Heart left ventricle (tissue), 16 donors: ENCODE data around the gene SPP1. TPM values are rescaled to one million over a fixed set of nuclear protein-coding genes. Genes with fewer than 3 reads are reported as not detected.

Source experiments
- ATAC-seq, 4 donors: fragments of 200-7000 bp; cut with Tn5 transposase; one replicate each; pipeline ENCODE4 v1.9.1; 2020 to 2022; ENCODE audit warnings: moderate library complexity in 4 of 4, mild to moderate bottlenecking in 3 of 4, moderate number of reproducible peaks in 1 of 4
- DNase-seq, 5 donors: peaks; one replicate each; pipeline ENCODE4 v3.0.0-alpha.2; 2020
- H3K27ac ChIP-seq, 12 donors: fragments of 200-600 bp; sonication (generic) in 4 of 12; one replicate each; pipeline versions ENCODE4 v1.5.0 to v1.8.0; 2016 to 2022; ENCODE audit warnings: mild to moderate bottlenecking in 2 of 12
- H3K27me3 ChIP-seq, 9 donors: fragments of 200-600 bp; sonication (generic) in 2 of 9; one replicate each; pipeline versions ENCODE4 v1.5.1 to v1.8.0; 2016 to 2022; ENCODE audit warnings: mild to moderate bottlenecking in 3 of 9
- H3K36me3 ChIP-seq, 9 donors: fragments of 200-600 bp; sonication (generic) in 2 of 9; one replicate each; pipeline versions ENCODE4 v1.5.0 to v1.8.0; 2018 to 2022; ENCODE audit warnings: mild to moderate bottlenecking in 2 of 9
- H3K4me1 ChIP-seq, 12 donors: fragments of 200-600 bp; sonication (generic) in 4 of 12; one replicate each; pipeline versions ENCODE4 v1.5.0 to v1.8.0; 2016 to 2022; ENCODE audit warnings: mild to moderate bottlenecking in 3 of 12
- H3K4me3 ChIP-seq, 12 donors: fragments of 200-600 bp; sonication (generic) in 4 of 12; one replicate each; pipeline versions ENCODE4 v1.5.0 to v1.8.0; 2017 to 2022; ENCODE audit warnings: mild to moderate bottlenecking in 9 of 12, moderate library complexity in 4 of 12
- H3K9me3 ChIP-seq, 12 donors: fragments of 200-600 bp; sonication (generic) in 4 of 12; one replicate each; pipeline versions ENCODE4 v1.5.0 to v1.8.0; 2016 to 2022; ENCODE audit warnings: mild to moderate bottlenecking in 1 of 12
- POLR2A ChIP-seq, 2 donors: fragments of 450-650 bp; IDR thresholded peaks; one replicate each; pipeline ENCODE4 v1.6.1; 2017; ENCODE audit warnings: antibody characterized with exemption in 2 of 2, mild to moderate bottlenecking in 2 of 2, moderate library complexity in 2 of 2
- WGBS, 4 donors: extraction: QIAGEN DNeasy Blood & Tissue Kit in 2 of 4; methylation state at CpG; one replicate each; pipeline versions ENCODE4 v1.1.5 to v1.1.7; 2013 to 2018; 5-methylcytosine and 5-hydroxymethylcytosine counted together
- intact Hi-C, 10 donors: fragments of 100-400 bp; cut with DNase I; formaldehyde crosslinking; loops; one replicate each; pipeline versions ENCODE4 v1.11.1 to v1.14.2; 2022
- polyA plus RNA-seq, 2 donors: library from polyadenylated mRNA; stranded (reverse); fragments of 200-250 nt; gene quantifications; one replicate each; pipeline ENCODE4 v1.2.3, GENCODE V29; 2013
- total RNA-seq, 9 donors: library from RNA; depleted of rRNA in 2 of 9; stranded (reverse); fragments of >200 nt in 2 of 9; fragmentation: NEBNext Ultra II Directional in 3 of 9; extraction: Animal tissue kit (Norgen Biotek cat#: 25700) in 3 of 9; gene quantifications; one replicate each; pipeline versions ENCODE4 v1.1.0 to v1.2.4, GENCODE V29; 2016 to 2023
- TF ChIP-seq, protein P1 (sequence below), 12 donors: fragments of 200-600 bp; sonication (generic) in 4 of 12; IDR thresholded peaks; one replicate each; pipeline versions ENCODE4 v1.5.0 to v1.8.0; 2018 to 2022; ENCODE audit warnings: antibody characterized with exemption in 12 of 12, mild to moderate bottlenecking in 5 of 12
- donor health status: ischemic (EF 13 %, LVEDD 7.1; RV severe dilation, severe dysfunction).
- donor health status: healthy with polysubstance abuse.
- donor health status: DM: no; HTN: yes; CAD: no.
- donor health status: DM: no; HTN: no; CAD: no.
- donor health status: ischemic (EF 25% LVEDD 6.9; RV normal size, moderate dysfunction).
- donor health status: ischemic (EF 25% LVEDD 5.7; RV mildly dilated, moderate dysfunction).
- donor health status: healthy.
- donor health status: DM: yes; HTN: yes; CAD: no.
- donor health status: ischemic (EF 35%, LVEDD 5.7; RV mildly dilated, moderate dysfunction).
- donor health status: nonischemic (EF 11% LVEDD 7.7; RV severe dilation, severe dysfunction).
- donor health status: DM: yes; HTN: yes; CAD: no.
- donor health status: PGD.
- donor health status: ischemic (EF 29% LVEDD 5.4; RV normal size, mild dysfunction).
- donor health status: nonischemic (EF 23%, LVEDD 6.1; RV moderate dilation, normal function).

The SPP1 gene
- total and polyA plus RNA-seq, 11 donors: 1.6 to 1,074 (median 11.4) TPM

DNA sequence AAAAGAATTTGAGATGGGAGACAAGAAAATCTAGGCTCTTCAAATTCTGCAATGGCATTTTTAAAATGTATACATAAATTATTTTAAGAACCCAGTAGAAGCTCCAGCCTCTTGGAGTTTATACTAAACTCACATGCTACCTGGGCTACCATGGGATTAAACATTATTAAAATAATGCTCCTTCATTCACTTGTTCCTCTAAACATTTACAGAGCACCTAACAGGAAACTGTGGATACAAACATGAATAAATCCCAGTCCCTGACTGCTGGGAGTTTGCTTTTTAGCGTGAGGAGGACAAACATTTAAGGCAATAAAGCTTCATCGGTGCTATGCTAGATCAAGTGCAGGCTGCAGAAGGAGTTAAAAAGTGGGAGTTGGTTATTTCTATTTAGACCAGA is 5.4 kb upstream of the SPP1 start:
- DNase-seq (no peak), ATAC-seq (no peak)
- H3K9me3 ChIP-seq: no peaks in the 10 kb centered on the region
- no peak overlapping the region for H3K4me3 ChIP-seq
- H3K27ac ChIP-seq: no peak overlapping the region
- intact Hi-C loops: loop anchor here in 5 of 10 donors (5.0 to 10.0 kb wide), 6 partner anchors 118 to 428 kb away; no protein-coding TSS in a partner anchor
- H3K36me3 ChIP-seq: no peaks in the 10 kb centered on the region
- peaks cover 0 to 11% (median 0%) of the 10 kb centered on the region in 12 donors for H3K4me1 ChIP-seq
- 83 to 91% (median 86%) methylated on average over 2 of the region's 2 CpGs for WGBS, 4 donors
- no peak for TF ChIP-seq POLR2A (IDR thresholded peaks at IDR 0.05)
- TF ChIP-seq, protein P1, sequence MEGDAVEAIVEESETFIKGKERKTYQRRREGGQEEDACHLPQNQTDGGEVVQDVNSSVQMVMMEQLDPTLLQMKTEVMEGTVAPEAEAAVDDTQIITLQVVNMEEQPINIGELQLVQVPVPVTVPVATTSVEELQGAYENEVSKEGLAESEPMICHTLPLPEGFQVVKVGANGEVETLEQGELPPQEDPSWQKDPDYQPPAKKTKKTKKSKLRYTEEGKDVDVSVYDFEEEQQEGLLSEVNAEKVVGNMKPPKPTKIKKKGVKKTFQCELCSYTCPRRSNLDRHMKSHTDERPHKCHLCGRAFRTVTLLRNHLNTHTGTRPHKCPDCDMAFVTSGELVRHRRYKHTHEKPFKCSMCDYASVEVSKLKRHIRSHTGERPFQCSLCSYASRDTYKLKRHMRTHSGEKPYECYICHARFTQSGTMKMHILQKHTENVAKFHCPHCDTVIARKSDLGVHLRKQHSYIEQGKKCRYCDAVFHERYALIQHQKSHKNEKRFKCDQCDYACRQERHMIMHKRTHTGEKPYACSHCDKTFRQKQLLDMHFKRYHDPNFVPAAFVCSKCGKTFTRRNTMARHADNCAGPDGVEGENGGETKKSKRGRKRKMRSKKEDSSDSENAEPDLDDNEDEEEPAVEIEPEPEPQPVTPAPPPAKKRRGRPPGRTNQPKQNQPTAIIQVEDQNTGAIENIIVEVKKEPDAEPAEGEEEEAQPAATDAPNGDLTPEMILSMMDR (IDR thresholded peaks at IDR 0.05): no peak
- peaks cover 0 to 13% (median 0%) of the 10 kb centered on the region in 9 donors for H3K27me3 ChIP-seq

DNA sequence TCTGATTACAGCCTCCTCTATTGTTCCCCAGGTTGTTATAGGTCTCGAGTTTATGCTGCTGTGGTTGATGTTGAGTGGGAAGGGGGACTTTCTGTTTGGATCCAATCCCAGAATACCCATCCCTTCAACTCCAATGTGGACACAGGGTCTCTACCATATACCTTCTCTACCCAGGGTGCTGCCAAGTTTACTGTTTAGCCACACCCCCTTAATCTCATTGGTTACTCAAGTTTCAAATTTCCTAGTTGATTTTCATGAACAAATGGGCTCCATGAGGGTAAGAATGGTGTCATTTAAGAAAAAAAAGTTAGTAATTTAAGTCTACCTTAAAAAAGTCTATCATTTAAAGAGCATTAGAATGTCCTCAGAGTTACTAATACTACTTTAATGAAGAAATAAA is 3.6 kb upstream of the SPP1 start:
- WGBS, 4 donors: 35 to 82% (median 39%) methylated on average over 1 of the region's 1 CpG
- ATAC-seq (no peak), DNase-seq (no peak)
- no peak for TF ChIP-seq POLR2A (IDR thresholded peaks at IDR 0.05)
- TF ChIP-seq, protein P1 (IDR thresholded peaks at IDR 0.05): no peak
- peaks cover 0 to 19% (median 0%) of the 10 kb centered on the region in 12 donors for H3K4me1 ChIP-seq
- no peak overlapping the region for H3K4me3 ChIP-seq
- peaks cover 0 to 21% (median 0%) of the 10 kb centered on the region in 9 donors for H3K27me3 ChIP-seq
- H3K36me3 ChIP-seq: no peaks in the 10 kb centered on the region
- no peaks in the 10 kb centered on the region for H3K9me3 ChIP-seq
- H3K27ac ChIP-seq: no peak overlapping the region
- intact Hi-C loops: loop anchor here in 6 of 10 donors (2.0 to 10.0 kb wide), 7 partner anchors 119 to 430 kb away; no protein-coding TSS in a partner anchor

DNA sequence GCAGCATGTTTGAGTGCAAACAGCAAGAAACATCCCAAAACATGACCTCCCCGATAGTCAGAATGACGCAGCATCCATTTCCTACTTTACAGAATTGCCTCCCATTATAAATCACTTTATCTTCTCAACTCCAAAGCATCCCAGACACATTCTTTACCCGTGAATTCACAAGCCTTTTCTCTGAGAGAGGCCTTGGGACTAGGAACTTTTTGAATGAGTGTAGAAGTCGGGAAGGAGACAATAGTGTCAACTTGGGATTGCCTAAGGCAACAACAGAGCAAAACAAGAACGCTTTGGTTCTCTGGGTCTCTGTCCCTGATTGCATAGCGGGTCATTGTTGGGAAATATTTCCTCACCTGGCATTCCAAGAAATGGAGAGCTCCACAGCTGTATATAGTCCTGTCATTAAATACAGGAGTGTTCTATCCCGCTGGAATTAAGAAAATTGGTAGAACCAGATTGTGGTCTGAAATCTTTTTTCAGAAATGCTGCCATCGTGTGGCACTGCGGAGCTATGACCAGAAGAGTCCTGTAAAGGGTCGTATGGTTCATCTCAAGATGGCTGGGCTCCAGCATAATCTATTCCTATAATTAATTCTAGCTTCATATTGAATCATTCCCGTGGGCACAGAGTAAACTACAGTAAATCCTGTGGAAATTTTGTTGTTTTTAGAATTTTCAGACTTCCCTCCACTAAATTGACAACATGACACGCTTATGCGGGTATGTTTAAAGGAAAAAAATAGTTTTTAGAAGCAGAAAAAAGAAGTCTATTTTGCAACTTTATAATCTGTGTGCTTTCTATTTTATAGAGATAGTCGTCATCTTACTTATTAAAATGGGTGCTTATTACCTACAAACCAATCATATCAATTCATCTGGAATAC is 2.0 kb upstream of the SPP1 start:
- intact Hi-C loops: loop anchor here (1.0 to 10.0 kb wide), 8 partner anchors 120 to 431 kb away; no protein-coding TSS in a partner anchor
- Histone ChIP-seq H3K27me3 (peaks cover 0 to 21% (median 0%) of the 10 kb centered on the region in 9 donors), H3K4me1 (peaks cover 0 to 19% (median 0%) of the 10 kb centered on the region in 12 donors), H3K27ac (no peak overlapping the region), H3K9me3 (no peaks in the 10 kb centered on the region), H3K4me3 (peak overlapping the region in 2 of 12 donors; percentile 11 to 13), H3K36me3 (no peaks in the 10 kb centered on the region)
- TF ChIP-seq, protein P1 (IDR thresholded peaks at IDR 0.05): peak; percentile 71 to 90 (median 82)
- no peak for TF ChIP-seq POLR2A (IDR thresholded peaks at IDR 0.05)
- 32 to 36% (median 35%) methylated on average over 14 of the region's 14 CpGs for WGBS, 4 donors
- DNase-seq (peak; percentile 43 to 70 (median 52)), ATAC-seq (peak in 3 of 4 donors; percentile 53 to 81 (median 76))

DNA sequence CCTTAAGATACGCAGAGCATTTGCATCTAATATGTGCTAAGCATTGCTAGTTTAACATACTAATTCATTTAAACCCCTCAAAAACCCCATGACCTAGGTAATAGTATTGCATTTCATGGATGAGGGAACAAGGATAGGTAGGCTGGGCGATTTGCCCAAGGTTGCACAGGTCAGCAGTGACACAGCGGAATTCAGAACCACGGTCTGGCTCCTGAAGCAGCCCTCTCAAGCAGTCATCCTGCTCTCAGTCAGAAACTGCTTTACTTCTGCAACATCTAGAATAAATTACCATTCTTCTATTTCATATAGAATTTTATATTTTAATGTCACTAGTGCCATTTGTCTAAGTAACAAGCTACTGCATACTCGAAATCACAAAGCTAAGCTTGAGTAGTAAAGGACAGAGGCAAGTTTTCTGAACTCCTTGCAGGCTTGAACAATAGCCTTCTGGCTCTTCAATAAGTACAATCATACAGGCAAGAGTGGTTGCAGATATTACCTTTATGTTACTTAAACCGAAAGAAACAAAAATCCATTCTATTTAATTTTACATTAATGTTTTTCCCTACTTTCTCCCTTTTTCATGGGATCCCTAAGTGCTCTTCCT is 555 bp upstream of the SPP1 start:
- ATAC-seq (no peak), DNase-seq (no peak)
- H3K36me3 ChIP-seq: no peaks in the 10 kb centered on the region
- no peak overlapping the region for H3K27ac ChIP-seq
- TF ChIP-seq, protein P1 (IDR thresholded peaks at IDR 0.05): no peak
- TF ChIP-seq POLR2A (IDR thresholded peaks at IDR 0.05): no peak
- H3K9me3 ChIP-seq: no peaks in the 10 kb centered on the region
- H3K4me1 ChIP-seq: peaks cover 0 to 19% (median 0%) of the 10 kb centered on the region in 12 donors
- 66 to 71% (median 68%) methylated on average over 6 of the region's 6 CpGs for WGBS, 4 donors
- intact Hi-C loops: loop anchor here in 7 of 10 donors (1.0 to 10.0 kb wide), 9 partner anchors 122 to 433 kb away; no protein-coding TSS in a partner anchor
- H3K27me3 ChIP-seq: peaks cover 0 to 16% (median 0%) of the 10 kb centered on the region in 9 donors
- no peak overlapping the region for H3K4me3 ChIP-seq
